Urothelium cell line (cell line): ENCODE results near the gene TBL1X.
"Not testable (repeated sequence)": the region's sequence is repeated elsewhere in the genome, so short reads cannot be mapped to it uniquely, and the experiment has no call there.

Experiments
- DNase-seq: peaks from one replicate; pipeline ENCODE4 v3.0.0; 2011; ENCODE audit warnings: low spot score, mixed read lengths
- FAIRE-seq: peaks from 2 replicates; lab custom pipeline; 2011; peaks lifted over from hg19 to GRCh38; lab: Jason Lieb, UNC

The TBL1X gene

DNA sequence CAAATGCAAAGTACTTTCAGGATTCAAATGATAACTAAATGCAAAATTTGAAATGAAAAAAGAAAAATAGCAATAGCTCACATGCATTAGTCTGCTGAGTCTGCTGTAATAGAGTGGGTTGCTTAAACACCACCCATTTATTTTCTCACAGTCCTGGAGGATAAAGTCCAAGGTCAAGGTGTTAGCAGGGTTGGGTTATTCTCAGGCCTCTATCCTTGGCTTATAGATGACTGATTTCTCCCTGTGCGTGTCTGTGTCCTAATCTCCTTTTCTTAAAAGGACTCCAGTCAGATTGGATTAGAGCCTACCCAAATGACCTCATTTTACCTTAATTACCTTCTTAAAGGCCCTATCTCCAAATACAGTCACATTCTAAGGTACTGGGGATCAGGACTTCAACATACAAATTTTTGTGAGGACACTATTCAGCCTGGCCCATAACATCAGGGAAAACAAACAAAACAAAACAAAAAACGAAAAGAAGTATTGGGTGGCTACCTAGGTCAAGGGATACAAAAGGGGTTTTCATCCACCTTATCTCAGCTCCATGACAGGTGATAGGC, 6.3 kb upstream of the TBL1X start:
- no peak for DNase-seq
- no peak for FAIRE-seq

DNA sequence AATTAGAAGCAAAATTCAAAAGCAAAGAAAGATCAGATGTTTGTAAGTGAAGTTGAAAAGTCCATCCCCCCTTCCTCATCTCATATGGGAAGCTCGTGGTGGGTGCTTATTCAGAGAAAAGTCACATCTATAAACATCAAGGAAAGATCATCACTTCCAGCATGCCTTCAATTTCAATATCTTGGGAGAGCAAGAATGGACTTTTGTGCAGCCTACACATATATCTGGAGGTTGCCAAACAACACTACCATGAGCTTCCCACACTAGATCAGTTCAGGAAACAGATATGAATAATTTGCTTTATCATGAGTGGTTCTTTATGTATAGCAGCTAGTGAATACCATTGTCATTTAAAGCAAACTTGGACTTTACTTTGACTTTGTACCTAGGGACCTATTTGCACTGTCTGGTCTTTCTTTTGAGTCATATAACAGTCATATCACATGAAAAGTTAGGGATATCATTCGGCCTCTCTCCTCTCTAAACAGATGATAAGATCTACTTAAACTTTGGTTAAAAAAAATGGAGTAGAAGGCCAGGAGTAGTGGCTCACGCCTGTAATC, 5.6 kb upstream of the TBL1X start:
- FAIRE-seq (no peak), DNase-seq (no peak)

DNA sequence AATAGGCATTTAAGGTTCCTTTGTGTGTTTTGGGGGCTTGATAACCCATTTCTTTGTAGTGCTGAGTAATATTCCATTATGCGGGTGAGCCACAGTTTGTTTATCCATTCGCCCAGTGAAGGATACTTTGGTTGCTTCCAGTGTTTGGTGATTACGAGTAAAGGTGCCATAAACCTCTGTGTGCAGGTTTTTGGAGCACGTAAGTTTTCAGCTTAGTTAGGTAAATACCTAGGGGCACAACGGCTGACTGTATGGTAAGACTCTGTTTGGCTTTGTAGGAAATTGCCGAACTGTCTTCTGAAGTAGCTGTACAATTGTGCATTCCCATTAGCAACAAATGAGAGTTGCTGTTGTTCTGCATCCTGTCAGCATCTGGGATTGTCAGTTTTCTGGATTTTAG, 3.8 kb upstream of the TBL1X start:
- DNase-seq (no peak), FAIRE-seq (no peak)

DNA sequence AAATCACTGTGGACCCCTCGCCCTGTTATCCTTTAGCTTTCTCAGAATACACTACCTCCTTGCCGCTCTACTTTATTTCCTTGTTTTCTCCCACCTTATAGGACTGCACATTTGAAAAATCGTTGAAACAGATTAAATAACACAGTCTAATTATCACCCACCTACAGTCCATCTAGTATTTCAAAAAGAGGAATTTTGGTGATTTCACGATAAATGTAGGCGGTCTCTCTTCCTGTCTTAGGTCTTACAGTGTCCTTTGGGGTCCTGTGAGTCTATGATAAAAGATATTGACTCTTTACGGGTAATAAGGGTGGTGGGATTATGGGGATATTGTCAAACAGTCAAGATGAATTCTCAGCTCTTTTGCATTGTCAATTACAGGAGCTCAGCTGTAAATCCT, 2.4 kb upstream of the TBL1X start:
- FAIRE-seq (no peak), DNase-seq (no peak)

DNA sequence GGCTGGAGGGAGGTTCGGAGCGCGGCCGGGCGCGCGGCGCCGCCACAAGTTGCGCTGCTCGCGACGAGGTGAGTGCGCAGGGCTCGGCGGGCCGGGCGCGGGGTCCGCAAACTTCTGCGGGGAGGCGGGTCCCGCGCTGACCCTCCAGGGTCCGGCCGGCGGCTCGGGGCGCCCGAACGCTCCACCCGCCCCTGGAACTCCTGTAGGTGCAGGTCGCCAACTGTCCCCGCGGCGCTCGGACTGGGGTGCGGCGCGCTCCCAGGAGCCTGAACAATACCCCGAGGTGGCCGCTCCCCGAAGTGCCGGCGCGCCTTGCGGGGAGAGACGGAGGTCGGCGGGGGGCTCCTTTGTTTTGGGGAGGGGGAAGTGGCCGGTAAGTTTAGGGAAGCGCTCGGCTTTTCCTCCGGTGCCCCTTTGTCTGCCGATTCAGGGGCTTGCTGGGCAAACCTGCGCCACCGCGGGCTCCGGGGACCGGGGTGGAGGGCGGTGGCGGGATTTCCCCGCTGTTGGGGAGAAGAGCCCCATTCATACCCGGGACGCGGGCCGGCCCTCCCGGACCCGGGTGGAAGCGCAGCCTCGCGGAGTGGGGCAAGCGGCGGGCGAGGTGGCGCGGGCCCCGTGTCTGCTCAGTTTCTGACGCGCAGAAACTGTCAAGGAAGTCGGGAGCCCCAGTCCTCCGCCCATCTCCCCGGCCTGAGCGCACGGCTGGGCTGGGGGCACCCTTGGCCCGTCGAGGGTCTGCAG, 694 bp downstream of the TBL1X start:
- FAIRE-seq (no peak), DNase-seq (no peak)

DNA sequence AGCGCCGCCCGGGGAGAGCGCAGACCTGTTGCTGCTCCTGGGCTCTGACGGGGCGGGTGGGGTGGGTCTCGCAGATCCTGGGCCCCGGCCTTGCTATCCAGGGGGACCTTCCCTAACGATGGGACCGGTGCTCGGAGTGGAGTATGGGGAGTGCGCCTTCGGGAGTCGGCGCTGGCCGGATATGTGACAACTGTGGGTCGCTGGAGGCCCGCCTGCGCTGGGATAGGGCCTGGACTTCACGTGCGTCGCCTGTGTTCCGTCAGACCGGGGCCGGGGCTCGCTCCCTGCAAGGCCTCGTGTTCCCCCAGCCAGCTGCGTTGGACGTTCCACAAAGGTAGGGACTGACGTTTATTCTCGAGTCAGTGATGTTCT, 1.3 kb downstream of the TBL1X start:
- FAIRE-seq (no peak), DNase-seq (no peak)

DNA sequence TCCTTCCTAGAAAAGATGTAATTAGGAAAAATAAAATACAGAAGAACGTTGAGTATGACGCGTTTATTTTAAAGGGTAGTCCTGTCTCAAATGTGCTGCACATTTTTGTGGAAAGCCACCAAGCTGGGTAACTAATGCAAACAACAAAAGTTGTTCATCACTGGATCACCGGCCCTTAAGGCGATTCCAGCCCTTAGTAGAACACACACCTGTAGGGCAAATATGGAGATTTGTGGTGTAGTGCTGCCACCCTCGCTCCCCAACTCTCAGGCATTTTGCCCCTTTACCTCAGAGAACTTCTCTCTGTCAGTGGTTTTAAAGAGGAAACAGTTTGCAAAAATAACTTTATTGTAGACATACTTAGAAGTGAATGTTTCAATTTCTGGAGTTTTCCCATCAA, 1.9 kb downstream of the TBL1X start:
- FAIRE-seq (no peak), DNase-seq (no peak)

DNA sequence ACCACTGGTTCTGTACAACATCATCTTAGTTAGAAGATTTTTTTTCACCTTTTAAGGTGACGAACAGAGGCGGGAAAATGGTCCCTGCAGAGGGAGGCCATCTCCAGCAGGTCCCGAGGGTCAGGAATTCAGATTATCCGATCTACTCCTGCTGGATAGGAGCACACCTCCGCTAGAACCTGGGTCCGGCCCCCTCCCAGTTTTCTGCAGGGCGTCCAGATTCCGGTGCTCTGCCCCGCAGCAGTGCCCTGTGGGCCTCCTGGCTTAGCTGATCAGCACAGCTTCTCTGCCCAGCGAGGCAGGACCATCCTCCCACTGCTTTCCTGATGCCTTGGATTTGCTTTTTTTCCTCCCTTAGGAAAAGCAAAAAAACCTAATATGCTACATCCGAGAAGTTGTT, 2.3 kb downstream of the TBL1X start:
- no peak for FAIRE-seq

DNA sequence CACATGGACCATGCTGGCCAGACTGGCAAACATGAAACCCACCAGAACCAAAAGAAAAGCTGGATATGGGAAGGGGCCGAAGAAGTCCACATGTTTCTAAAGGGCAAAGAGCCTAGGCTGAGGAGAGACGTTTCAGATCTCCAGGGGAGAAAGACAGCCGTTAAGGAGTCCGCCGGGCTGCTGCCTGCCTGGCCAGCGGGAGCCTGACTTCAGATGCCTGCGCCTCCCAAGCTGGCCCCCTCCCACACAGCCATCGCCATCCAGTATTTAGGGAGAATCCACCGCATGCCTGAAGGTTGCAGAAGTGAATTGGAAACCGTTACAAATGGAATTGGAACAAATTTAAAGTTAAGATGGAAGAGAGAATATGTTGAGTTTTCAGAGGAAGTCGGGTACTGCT, 2.9 kb downstream of the TBL1X start:
- FAIRE-seq (no peak), DNase-seq (no peak)

More for the DNA sequence above, 2.3 kb downstream of the TBL1X start:
- no peak for DNase-seq

DNA sequence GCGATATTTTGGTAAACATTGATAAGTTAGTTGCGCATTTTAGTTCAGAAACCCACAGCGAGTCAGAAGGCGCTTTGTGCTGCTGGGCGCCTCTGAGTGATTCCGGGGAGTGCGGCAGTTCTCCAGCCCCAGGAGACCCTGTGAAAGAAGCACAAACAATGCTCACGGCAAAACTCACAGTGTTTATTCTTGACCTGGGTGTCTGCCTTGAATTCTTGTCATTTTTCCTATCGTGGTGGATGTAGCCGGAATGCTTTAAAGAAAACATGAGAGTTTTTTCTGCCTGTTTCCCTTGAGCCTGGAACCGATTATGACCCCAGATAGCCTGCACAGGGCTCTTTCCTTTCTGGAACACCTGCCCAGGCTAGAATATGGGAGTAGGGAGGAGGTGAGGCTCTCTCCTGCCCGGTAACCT, 6.7 kb downstream of the TBL1X start:
- no peak for DNase-seq
- no peak for FAIRE-seq

DNA sequence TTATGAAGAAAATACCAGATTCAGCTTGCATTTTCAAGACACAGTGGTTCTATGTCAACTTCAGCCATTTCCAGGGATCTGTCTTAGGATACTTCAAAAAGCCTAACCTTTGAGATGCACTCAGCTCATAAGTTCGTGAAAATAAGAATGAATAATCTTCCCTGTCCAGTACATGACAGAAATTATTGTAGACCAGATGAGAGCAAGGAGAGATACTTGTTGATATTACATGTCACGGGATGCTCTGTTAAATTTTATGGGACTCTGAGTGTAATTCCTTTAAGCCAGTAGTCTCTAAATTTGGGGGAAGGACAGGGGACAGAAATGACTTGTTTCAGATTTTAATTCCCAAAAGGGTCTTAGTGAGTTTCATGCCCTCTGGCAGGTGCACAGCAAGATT, 8.8 kb downstream of the TBL1X start:
- FAIRE-seq (no peak), DNase-seq (no peak)

DNA sequence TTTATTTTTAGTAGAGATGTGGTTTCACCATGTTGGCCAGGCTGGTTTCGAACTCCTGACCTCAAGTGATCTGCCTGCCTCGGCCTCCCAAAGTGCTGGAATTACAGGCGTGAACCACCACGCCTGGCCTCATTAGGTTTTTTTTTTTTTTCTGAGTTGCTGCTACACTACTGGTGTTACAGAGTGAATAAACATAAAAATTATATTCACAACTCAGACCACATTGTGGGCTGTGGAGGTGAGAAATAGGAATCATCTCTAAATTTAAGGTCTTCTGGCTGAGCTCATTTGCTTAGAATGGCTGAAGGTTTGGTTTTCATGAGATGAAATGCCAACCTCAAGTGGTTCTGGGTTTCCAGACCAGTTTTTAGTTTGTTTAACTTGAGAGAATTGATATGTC, 10.6 kb downstream of the TBL1X start:
- not testable (repeated sequence) for FAIRE-seq, DNase-seq

DNA sequence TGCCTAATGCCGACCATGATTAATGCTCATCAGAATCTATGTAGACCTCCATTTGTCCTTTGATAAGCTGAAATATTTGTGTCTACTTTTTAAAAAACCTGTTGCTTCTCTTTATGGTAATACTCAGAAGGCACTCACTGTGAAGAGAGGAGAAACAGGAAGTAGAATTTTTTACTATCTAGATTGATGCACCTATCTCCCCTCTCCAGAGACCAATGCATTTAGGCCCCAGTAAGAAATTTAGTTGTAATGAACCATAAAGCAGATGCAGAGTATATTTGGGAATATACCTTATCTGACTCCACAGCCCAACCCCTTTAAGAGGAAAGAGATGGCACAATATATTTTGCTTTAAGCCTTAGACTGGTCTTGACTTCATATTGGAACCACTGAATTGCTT, 11.1 kb downstream of the TBL1X start:
- FAIRE-seq (no peak), DNase-seq (no peak)

DNA sequence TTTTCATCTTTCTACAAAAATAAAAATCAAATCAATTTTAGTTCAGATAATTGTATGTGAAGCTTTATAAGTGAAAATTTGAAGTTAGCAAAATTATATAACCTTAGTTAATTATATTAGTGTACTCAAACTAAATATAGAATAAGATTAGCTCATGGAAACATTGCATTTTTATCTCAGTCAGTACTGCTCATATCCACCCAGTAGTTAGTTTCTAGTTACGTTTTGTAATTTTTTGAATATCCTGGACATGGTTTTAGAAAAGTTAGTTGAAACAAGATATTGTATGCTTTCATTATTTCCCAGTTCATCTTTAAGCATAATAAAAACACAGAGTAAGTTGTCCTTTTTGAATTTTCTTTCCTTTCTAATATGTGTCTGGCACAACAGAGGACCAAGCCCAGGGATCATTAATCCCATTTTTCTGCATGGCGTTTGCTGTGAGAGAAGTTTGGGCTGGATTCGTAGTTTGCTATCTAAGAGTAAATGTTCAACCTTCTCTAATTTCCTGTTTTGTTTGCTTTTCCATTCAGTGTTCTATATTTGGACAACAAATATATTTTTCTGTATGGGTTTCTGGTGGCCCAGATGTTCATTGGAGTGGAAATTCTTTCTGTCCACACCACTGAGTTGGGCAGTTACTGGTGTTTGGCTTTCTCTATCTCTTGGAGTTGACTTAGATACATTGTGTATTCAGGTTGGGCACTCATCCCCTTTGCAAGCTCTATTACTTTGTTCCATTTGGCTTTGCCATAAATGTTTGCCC, 12.1 kb downstream of the TBL1X start:
- FAIRE-seq (no peak), DNase-seq (no peak)

DNA sequence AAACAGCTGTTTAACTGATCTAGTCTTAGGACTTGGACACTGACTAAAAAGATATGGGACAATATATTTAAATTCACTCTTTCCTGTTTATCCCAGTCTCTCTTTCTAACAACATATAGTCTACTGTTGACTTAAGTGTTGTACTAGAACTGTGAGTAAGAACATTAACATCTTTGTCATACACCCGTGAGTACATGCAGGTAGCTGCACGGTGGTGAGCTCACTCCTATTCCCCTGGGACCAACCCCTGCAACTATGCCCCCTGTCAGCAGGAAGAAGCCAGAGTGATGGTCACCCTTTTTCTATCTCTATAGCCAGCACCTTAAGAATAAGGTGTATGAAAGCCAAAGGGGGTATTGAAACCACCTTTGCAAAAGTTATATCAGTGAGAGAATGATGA, 17.6 kb downstream of the TBL1X start:
- DNase-seq, result no peak
- FAIRE-seq, result no peak

DNA sequence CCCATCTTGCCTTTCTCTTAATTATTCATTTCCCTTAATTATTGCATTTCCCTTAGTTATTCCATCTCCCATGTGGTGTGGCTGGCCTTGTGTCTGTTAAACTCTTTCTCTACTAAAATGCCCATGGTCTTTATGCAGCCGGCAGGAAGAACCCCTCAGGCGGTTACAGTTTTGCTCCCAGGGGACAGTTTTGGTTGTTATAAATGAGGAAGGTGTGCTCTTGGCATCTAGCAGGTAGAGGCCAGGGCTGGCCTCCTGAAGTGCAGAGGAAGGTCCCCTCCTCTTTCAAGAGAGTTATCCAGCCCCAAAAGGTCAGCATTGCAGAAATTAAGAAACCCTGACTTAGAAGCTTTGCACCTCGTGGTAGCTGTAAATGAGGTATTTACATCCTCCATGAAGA, 18.0 kb downstream of the TBL1X start:
- DNase-seq (no peak), FAIRE-seq (no peak)

DNA sequence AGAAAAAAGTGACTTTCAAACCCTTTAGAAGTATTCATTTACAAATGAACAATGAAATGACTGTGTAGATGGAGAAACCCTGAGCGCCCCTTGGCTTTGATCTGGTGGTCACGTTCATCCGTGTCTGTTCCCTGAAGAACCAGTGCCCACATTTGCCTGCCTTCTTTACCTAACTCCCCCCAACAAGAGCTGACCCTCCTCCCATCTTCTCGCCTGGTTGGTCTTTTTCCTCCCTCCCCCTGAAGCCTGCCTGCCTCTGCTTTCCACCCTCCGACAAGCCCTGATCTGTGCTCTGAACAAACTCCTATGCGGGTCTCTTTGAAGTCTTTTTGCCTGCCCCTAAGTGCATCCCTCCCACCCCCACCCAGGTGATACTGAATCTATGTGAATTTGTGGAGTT, 18.5 kb downstream of the TBL1X start:
- DNase-seq (no peak), FAIRE-seq (no peak)

DNA sequence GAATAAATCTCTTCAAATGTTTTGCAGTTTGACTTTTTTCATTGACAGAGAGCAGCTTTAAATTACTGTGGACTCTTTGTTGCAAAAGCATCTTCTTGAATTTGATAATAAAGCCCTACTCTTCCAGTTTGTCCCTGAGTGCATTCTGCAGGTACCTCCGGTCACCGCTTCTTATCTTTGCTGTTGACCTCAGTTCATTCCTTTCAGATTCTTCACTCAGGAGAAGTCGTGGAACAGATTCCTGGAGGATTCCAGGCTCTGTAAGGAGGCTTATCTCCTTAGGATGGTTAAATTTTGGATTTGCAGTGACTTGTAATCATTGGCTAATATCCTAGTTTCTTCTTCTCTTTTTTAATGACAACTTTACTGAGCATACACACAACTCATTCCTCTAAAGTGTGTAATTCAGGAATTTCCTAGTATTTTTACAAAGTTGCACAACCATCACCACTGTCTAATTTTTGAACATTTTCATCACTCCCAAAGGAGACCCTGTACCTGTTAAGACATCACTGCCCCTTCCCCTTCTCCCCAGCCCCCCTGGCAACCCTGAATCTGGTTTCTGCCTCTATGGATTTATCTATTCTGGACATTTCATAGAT, 22.0 kb downstream of the TBL1X start:
- no peak for DNase-seq
- no peak for FAIRE-seq

DNA sequence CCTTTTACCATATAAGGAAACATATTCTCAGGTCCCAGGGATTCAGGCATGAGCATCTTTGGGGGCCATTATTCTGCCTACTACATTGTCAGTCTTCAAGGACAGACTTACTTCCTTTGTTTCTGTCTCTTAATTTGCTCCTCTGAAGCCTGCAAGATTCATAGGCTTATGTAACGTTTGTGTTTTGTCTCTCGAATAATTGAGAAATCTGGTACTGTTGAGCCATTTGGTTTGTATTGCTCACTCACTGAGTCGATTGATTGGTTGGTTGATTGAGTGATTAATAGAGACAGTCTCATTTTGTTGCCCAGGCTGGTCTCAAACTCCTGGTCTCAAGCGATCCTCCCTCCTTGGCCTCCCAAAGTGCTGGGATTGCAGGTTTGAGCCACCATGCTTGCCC, 23.7 kb downstream of the TBL1X start:
- no peak for FAIRE-seq
- no peak for DNase-seq

DNA sequence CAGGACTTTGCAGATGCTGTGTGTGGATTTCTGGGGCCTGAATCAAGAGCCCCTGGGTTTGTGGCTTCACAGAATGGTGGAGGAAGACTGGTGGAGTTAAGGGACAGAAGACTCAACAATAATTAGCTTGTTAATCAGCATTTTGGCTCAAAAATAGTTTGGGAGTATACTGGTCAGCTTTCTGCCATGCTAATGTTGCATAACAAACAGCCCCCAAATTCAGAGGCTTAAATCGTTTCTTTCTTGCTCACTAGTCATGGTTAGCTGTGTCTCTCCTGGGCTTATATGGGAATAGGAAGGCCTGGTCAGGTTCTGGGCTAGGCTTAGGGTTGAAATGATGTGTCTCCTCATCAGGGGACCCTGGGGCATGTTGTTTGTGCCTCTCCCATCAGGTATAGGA, 24.4 kb downstream of the TBL1X start:
- FAIRE-seq (no peak), DNase-seq (no peak)

DNA sequence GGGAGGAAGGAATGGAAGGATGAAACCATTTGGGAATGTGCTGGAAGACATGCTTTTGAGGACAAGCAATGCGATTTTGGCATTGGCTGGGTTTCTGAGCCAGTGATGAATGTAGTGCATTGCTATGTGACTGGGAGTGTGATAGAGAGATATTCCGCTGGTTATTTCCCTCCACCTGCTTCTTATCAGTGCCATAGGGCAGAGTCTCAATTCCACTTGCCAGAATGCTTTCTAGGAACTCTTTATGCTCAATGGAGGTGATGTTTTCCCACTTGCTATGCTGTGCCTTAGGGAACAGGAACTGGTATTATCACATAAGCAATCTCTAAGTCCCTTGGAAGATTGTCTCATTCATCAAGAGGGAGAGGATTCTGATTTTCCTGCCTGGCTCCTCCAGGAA, 28.0 kb downstream of the TBL1X start:
- FAIRE-seq (no peak), DNase-seq (no peak)

DNA sequence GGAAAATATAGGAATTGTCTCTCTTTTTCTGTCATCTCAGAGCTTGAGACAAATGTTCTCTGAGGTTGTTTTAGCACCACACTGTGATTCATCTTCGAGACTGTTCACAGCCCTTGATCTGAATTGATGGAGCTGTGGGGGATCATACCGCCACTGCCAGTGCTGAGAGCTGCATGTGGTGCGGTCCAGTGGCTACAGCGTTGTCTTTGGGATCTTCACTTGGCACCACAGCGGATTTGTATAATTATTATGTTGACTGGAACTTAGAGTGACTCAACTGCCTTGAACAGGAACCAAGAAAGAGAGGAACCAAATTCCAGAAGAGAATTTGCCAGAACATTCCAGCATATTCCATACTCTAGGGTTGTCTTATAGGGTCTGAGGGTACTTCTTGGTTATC, 29.1 kb downstream of the TBL1X start:
- no peak for FAIRE-seq

More for the DNA sequence above, 29.1 kb downstream of the TBL1X start:
- no peak for DNase-seq
